Activated naive CD8-positive, alpha-beta T cell treated with anti-CD3 and anti-CD28 coated beads, Interleukin-2, amount 10 ng/mL, durations not matched to agents 7 days and 5 days (primary cell): ENCODE data around the gene PPP2R1B. TPM values are rescaled to one million over a fixed set of nuclear protein-coding genes. Genes with fewer than 3 reads are reported as not detected.

ENCODE experiments used
- ATAC-seq: fragments of 150-1000 bp; cut with Tn5 transposase; one replicate; pipeline ENCODE4 v1.10.0; 2021; ENCODE audit warnings: low read depth, moderate library complexity
- POLR2A ChIA-PET: fragments of 350-600 bp; sonication (Branson Sonifier 250); formaldehyde crosslinking; loops from one replicate; lab custom pipeline; 2021; ENCODE audit warnings: antibody characterized with exemption; lab: Charles Lee
- DNase-seq: peaks from one replicate; pipeline ENCODE4 v3.0.0; 2021
- H3K27ac Mint-ChIP-seq: one replicate; pipeline ENCODE4 v1.8.0; 2022; ENCODE audit warnings: mild to moderate bottlenecking, mixed read lengths
- H3K27me3 Mint-ChIP-seq: one replicate; pipeline ENCODE4 v1.8.0; 2022; ENCODE audit warnings: mild to moderate bottlenecking, moderate library complexity, mixed read lengths
- H3K36me3 Mint-ChIP-seq: one replicate; pipeline ENCODE4 v1.8.0; 2021; ENCODE audit warnings: mild to moderate bottlenecking, mixed read lengths
- H3K4me1 Mint-ChIP-seq: one replicate; pipeline ENCODE4 v1.8.0; 2021; ENCODE audit warnings: mixed read lengths
- H3K4me3 Mint-ChIP-seq: one replicate; pipeline ENCODE4 v1.8.0; 2022; ENCODE audit warnings: mild to moderate bottlenecking, moderate library complexity, mixed read lengths
- H3K9me3 Mint-ChIP-seq: one replicate; pipeline ENCODE4 v1.8.0; 2021; ENCODE audit warnings: mixed read lengths
- total RNA-seq, 2 experiments: library from RNA; stranded (reverse); gene quantifications; one replicate each; pipeline ENCODE4 v1.2.3, GENCODE V29; 2021

PPP2R1B gene
- total RNA-seq, 2 experiments from 2014 or later = 45.1 to 47.1 TPM

- POLR2A ChIA-PET = no interaction called here
- H3K4me3 Mint-ChIP-seq = no peak overlapping the region
- no peak for ATAC-seq
- peaks cover 10% of the 10 kb centered on the region for H3K36me3 Mint-ChIP-seq
- DNase-seq = no peak
- H3K9me3 Mint-ChIP-seq = no peaks in the 10 kb centered on the region
- H3K27ac Mint-ChIP-seq = no peak overlapping the region
- no peaks in the 10 kb centered on the region for H3K4me1 Mint-ChIP-seq
- no peaks in the 10 kb centered on the region for H3K27me3 Mint-ChIP-seq
These were observed 63.6 kb downstream of the PPP2R1B start for GRCh38 chr11:111702623-111703022.

- Mint-ChIP-seq H3K4me1 (no peaks in the 10 kb centered on the region), H3K4me3 (no peak overlapping the region), H3K27me3 (no peaks in the 10 kb centered on the region), H3K9me3 (no peaks in the 10 kb centered on the region), H3K27ac (no peak overlapping the region), H3K36me3 (peaks cover 3% of the 10 kb centered on the region)
- no peak for ATAC-seq
- POLR2A ChIA-PET = no interaction called here
- DNase-seq = no peak
These were observed 66.0 kb downstream of the PPP2R1B start for GRCh38 chr11:111700162-111700561.

- Mint-ChIP-seq H3K27ac (no peak overlapping the region), H3K4me1 (no peaks in the 10 kb centered on the region), H3K27me3 (no peaks in the 10 kb centered on the region), H3K9me3 (no peaks in the 10 kb centered on the region), H3K36me3 (peaks cover 3% of the 10 kb centered on the region), H3K4me3 (no peak overlapping the region)
- POLR2A ChIA-PET = no interaction called here
- no peak for ATAC-seq
- no peak for DNase-seq
These were observed 66.5 kb downstream of the PPP2R1B start for GRCh38 chr11:111699579-111700156.

GRCh38 chr11:111698852-111699559, 67.2 kb downstream of the PPP2R1B start:
- no peak overlapping the region for H3K27ac Mint-ChIP-seq
- no peak overlapping the region for H3K4me3 Mint-ChIP-seq
- no peak for ATAC-seq
- POLR2A ChIA-PET = no interaction called here
- no peaks in the 10 kb centered on the region for H3K27me3 Mint-ChIP-seq
- H3K36me3 Mint-ChIP-seq = peaks cover 3% of the 10 kb centered on the region
- no peaks in the 10 kb centered on the region for H3K9me3 Mint-ChIP-seq
- no peak for DNase-seq
- H3K4me1 Mint-ChIP-seq = no peaks in the 10 kb centered on the region

- Mint-ChIP-seq H3K36me3 (no peaks in the 10 kb centered on the region), H3K4me3 (no peak overlapping the region), H3K9me3 (no peaks in the 10 kb centered on the region), H3K4me1 (no peaks in the 10 kb centered on the region), H3K27me3 (no peaks in the 10 kb centered on the region), H3K27ac (no peak overlapping the region)
- ATAC-seq = no peak
- POLR2A ChIA-PET = no interaction called here
- no peak for DNase-seq
These were observed 68.2 kb downstream of the PPP2R1B start for GRCh38 chr11:111697933-111698371.

- H3K9me3 Mint-ChIP-seq = no peaks in the 10 kb centered on the region
- no peaks in the 10 kb centered on the region for H3K4me1 Mint-ChIP-seq
- POLR2A ChIA-PET = no interaction called here
- H3K27ac Mint-ChIP-seq = no peak overlapping the region
- no peak for ATAC-seq
- H3K36me3 Mint-ChIP-seq = peaks cover 3% of the 10 kb centered on the region
- no peak for DNase-seq
- H3K4me3 Mint-ChIP-seq = no peak overlapping the region
- no peaks in the 10 kb centered on the region for H3K27me3 Mint-ChIP-seq
These were observed 69.6 kb downstream of the PPP2R1B start for GRCh38 chr11:111696556-111696955.

- Mint-ChIP-seq H3K27me3 (no peaks in the 10 kb centered on the region), H3K36me3 (peaks cover 5% of the 10 kb centered on the region), H3K27ac (no peak overlapping the region), H3K4me1 (no peaks in the 10 kb centered on the region), H3K9me3 (no peaks in the 10 kb centered on the region), H3K4me3 (no peak overlapping the region)
- POLR2A ChIA-PET = no interaction called here
- DNase-seq (no peak), ATAC-seq (no peak)
These were observed 71.3 kb downstream of the PPP2R1B start for GRCh38 chr11:111694851-111695250.

GRCh38 chr11:111693224-111693937, 72.8 kb downstream of the PPP2R1B start:
- Mint-ChIP-seq H3K9me3 (no peaks in the 10 kb centered on the region), H3K4me1 (peaks cover 2% of the 10 kb centered on the region), H3K36me3 (peaks cover 12% of the 10 kb centered on the region), H3K27ac (no peak overlapping the region), H3K4me3 (no peak overlapping the region), H3K27me3 (no peaks in the 10 kb centered on the region)
- POLR2A ChIA-PET = interaction anchor here (0.7 kb wide), 1 partner anchor 848 kb away, joined by 4 read pairs; no protein-coding TSS in a partner anchor
- no peak for ATAC-seq
- DNase-seq = no peak

- Mint-ChIP-seq H3K4me3 (no peak overlapping the region), H3K27ac (no peak overlapping the region), H3K4me1 (peaks cover 2% of the 10 kb centered on the region), H3K27me3 (no peaks in the 10 kb centered on the region), H3K9me3 (no peaks in the 10 kb centered on the region), H3K36me3 (peaks cover 16% of the 10 kb centered on the region)
- no peak for DNase-seq
- ATAC-seq = no peak
- POLR2A ChIA-PET = no interaction called here
These were observed 74.4 kb downstream of the PPP2R1B start for GRCh38 chr11:111691741-111692140.

- Mint-ChIP-seq H3K4me1 (peaks cover 2% of the 10 kb centered on the region), H3K4me3 (no peak overlapping the region), H3K9me3 (no peaks in the 10 kb centered on the region), H3K27me3 (no peaks in the 10 kb centered on the region), H3K36me3 (peaks cover 16% of the 10 kb centered on the region), H3K27ac (no peak overlapping the region)
- DNase-seq = no peak
- ATAC-seq = no peak
- POLR2A ChIA-PET = no interaction called here
These were observed 75.0 kb downstream of the PPP2R1B start for GRCh38 chr11:111691176-111691575.

GRCh38 chr11:111688013-111688412, 78.2 kb downstream of the PPP2R1B start:
- Mint-ChIP-seq H3K27me3 (no peaks in the 10 kb centered on the region), H3K36me3 (peaks cover 16% of the 10 kb centered on the region), H3K4me3 (no peak overlapping the region), H3K4me1 (peaks cover 2% of the 10 kb centered on the region), H3K27ac (no peak overlapping the region), H3K9me3 (no peaks in the 10 kb centered on the region)
- POLR2A ChIA-PET = no interaction called here
- ATAC-seq = no peak
- no peak for DNase-seq

- DNase-seq (no peak), ATAC-seq (no peak)
- Mint-ChIP-seq H3K27ac (no peak overlapping the region), H3K9me3 (no peaks in the 10 kb centered on the region), H3K4me1 (peaks cover 2% of the 10 kb centered on the region), H3K36me3 (peaks cover 10% of the 10 kb centered on the region), H3K4me3 (no peak overlapping the region), H3K27me3 (no peaks in the 10 kb centered on the region)
- POLR2A ChIA-PET = no interaction called here
These were observed 81.9 kb downstream of the PPP2R1B start for GRCh38 chr11:111684251-111684650.

GRCh38 chr11:111683806-111684205, 82.4 kb downstream of the PPP2R1B start:
- peaks cover 5% of the 10 kb centered on the region for H3K36me3 Mint-ChIP-seq
- H3K4me3 Mint-ChIP-seq = no peak overlapping the region
- H3K27ac Mint-ChIP-seq = no peak overlapping the region
- H3K27me3 Mint-ChIP-seq = no peaks in the 10 kb centered on the region
- H3K9me3 Mint-ChIP-seq = no peaks in the 10 kb centered on the region
- H3K4me1 Mint-ChIP-seq = peaks cover 2% of the 10 kb centered on the region
- ATAC-seq (no peak), DNase-seq (no peak)
- POLR2A ChIA-PET = no interaction called here
